GM06990 (cell line): ENCODE results near the gene NINJ1.

Experiments
- DNase-seq: peaks from one replicate; pipeline ENCODE4 v3.0.0-alpha.2; 2011; ENCODE audit not compliant: insufficient read length; ENCODE audit errors: extremely low read depth
- H3K27me3 ChIP-seq: replicated peaks from 2 replicates; pipeline ENCODE4 v1.6.0; 2011; ENCODE audit warnings: low read length; ENCODE audit not compliant: control insufficient read depth, insufficient read depth
- H3K36me3 ChIP-seq: 2 replicates; pipeline ENCODE4 v1.5.1; 2011; ENCODE audit warnings: low read length; ENCODE audit not compliant: control insufficient read depth, insufficient read depth
- H3K4me3 ChIP-seq: replicated peaks from 2 replicates; pipeline ENCODE4 v1.5.1; 2011; ENCODE audit warnings: low read depth, mild to moderate bottlenecking, control low read depth, low read length
- CTCF ChIP-seq: IDR thresholded peaks from 2 replicates; pipeline ENCODE4 v1.5.1; 2011; ENCODE audit warnings: low read length, control low read depth, mild to moderate bottlenecking, inconsistent platforms; ENCODE audit not compliant: insufficient read depth, poor library complexity, severe bottlenecking

Gene NINJ1

GRCh38 chr9:93087971-93088655 lies 45.9 kb downstream of the NINJ1 start:
- DNase-seq = no peak
- Histone ChIP-seq H3K4me3 (no peak overlapping the region), H3K36me3 (peaks cover 10% of the 10 kb centered on the region), H3K27me3 (no peaks in the 10 kb centered on the region)
- no peak for TF ChIP-seq CTCF

GRCh38 chr9:93086447-93087224 lies 47.4 kb downstream of the NINJ1 start:
- DNase-seq = no peak
- Histone ChIP-seq H3K27me3 (no peaks in the 10 kb centered on the region), H3K4me3 (no peak overlapping the region), H3K36me3 (peaks cover 10% of the 10 kb centered on the region)
- TF ChIP-seq CTCF = no peak

- H3K36me3 ChIP-seq = peaks cover 14% of the 10 kb centered on the region
- no peak overlapping the region for H3K4me3 ChIP-seq
- no peaks in the 10 kb centered on the region for H3K27me3 ChIP-seq
- no peak for TF ChIP-seq CTCF
- DNase-seq = no peak
Observed at GRCh38 chr9:93085676-93086075, 48.4 kb downstream of the NINJ1 start.

GRCh38 chr9:93084471-93084881 lies 49.6 kb downstream of the NINJ1 start:
- H3K36me3 ChIP-seq = peaks cover 17% of the 10 kb centered on the region
- no peak for TF ChIP-seq CTCF

GRCh38 chr9:93083592-93084470 lies 50.2 kb downstream of the NINJ1 start:
- Histone ChIP-seq H3K4me3 (no peak overlapping the region), H3K27me3 (no peaks in the 10 kb centered on the region), H3K36me3 (peaks cover 17% of the 10 kb centered on the region)
- no peak for DNase-seq
- no peak for TF ChIP-seq CTCF

More at GRCh38 chr9:93084471-93084881, 49.6 kb downstream of the NINJ1 start:
- Histone ChIP-seq H3K27me3 (no peaks in the 10 kb centered on the region), H3K4me3 (no peak overlapping the region)
- no peak for DNase-seq
